Muscle of leg (tissue), 11 donors: ENCODE results near the gene ECI2. TPM values are rescaled to one million over a fixed set of nuclear protein-coding genes. Genes with fewer than 3 reads are reported as not detected.
A peak's percentile ranks its signal among the peaks of the same experiment; 100 is the strongest.

Source experiments
- DNase-seq: peaks from one replicate; pipeline ENCODE4 v3.0.0; 2013
- H3K27ac ChIP-seq: one replicate; pipeline ENCODE4 v1.5.1; 2013; ENCODE audit warnings: mild to moderate bottlenecking, low read length, control low read depth
- H3K27me3 ChIP-seq: one replicate; pipeline ENCODE4 v1.6.1; 2013; ENCODE audit warnings: low read length; ENCODE audit not compliant: control insufficient read depth, insufficient read depth
- H3K36me3 ChIP-seq: one replicate; pipeline ENCODE4 v1.6.1; 2013; ENCODE audit warnings: low read length; ENCODE audit not compliant: control insufficient read depth, insufficient read depth
- H3K4me1 ChIP-seq: one replicate; pipeline ENCODE4 v1.6.1; 2013; ENCODE audit warnings: low read length; ENCODE audit not compliant: control insufficient read depth, insufficient read depth
- H3K4me3 ChIP-seq: one replicate; pipeline ENCODE4 v1.5.1; 2013; ENCODE audit warnings: low read length, control low read depth
- H3K9me3 ChIP-seq: replicated peaks from 2 replicates; pipeline ENCODE4 v1.6.1; 2013; ENCODE audit warnings: low read depth, low read length; ENCODE audit not compliant: control insufficient read depth
- WGBS: methylation state at CpG from one replicate; pipeline ENCODE4 v1.1.5; 2013; ENCODE audit warnings: missing lambda C conversion rate; ENCODE audit not compliant: insufficient coverage; 5-methylcytosine and 5-hydroxymethylcytosine counted together
- polyA plus RNA-seq, 8 donors: library from polyadenylated mRNA; unstranded; fragments of 120-200 nt; gene quantifications; one replicate each; pipeline versions ENCODE4 v1.2.1 to v1.2.3, GENCODE V29; 2013; ENCODE audit warnings: inconsistent platforms in 1 of 8, low replicate concordance in 1 of 8; ENCODE audit not compliant: insufficient read length in 8 of 8, insufficient read depth in 1 of 8
- total RNA-seq: library from RNA; stranded (reverse); fragments of 120-200 nt; gene quantifications from one replicate; pipeline ENCODE4 v1.2.4, GENCODE V29; 2013

The ECI2 gene
- total and polyA plus RNA-seq, 9 donors, result 44.6 to 61.5 (median 52.5) TPM

DNA sequence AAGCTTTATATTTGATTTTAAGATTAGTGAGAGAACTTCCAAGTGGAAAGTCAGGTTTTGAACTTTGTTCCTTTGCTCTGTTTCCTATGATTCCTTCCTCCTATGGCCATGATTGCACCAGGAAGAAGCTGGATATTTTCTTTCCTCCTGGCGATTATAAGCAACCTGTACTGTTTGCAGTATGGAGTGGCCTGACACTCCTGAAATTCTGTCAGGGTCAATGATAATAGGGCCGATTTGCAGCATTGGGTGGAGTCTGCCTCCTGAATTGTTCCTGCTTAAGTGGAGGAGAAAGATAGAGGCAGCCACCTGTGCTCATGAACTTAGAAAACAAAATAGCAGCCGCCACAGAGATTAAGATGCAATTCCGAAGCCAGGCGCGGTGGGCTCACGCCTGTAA is 46.7 kb downstream of the ECI2 start:
- H3K27ac ChIP-seq, result no peak overlapping the region
- H3K27me3 ChIP-seq, result no peaks in the 10 kb centered on the region
- H3K4me1 ChIP-seq, result no peaks in the 10 kb centered on the region
- H3K36me3 ChIP-seq, result no peaks in the 10 kb centered on the region
- H3K4me3 ChIP-seq, result no peak overlapping the region
- WGBS, result 87% methylated on average over 7 of the region's 7 CpGs
- no peaks in the 10 kb centered on the region for H3K9me3 ChIP-seq
- no peak for DNase-seq

- H3K9me3 ChIP-seq, result no peaks in the 10 kb centered on the region
- H3K4me3 ChIP-seq, result no peak overlapping the region
- no peaks in the 10 kb centered on the region for H3K27me3 ChIP-seq
- H3K36me3 ChIP-seq, result no peaks in the 10 kb centered on the region
- H3K27ac ChIP-seq, result no peak overlapping the region
- no peaks in the 10 kb centered on the region for H3K4me1 ChIP-seq
- WGBS, result no CpG with 5 or more reads among the region's 1 CpG
- no peak for DNase-seq
Observed at GRCh38 chr6:4085332-4085700, 50.1 kb downstream of the ECI2 start.

- WGBS, result 17% methylated on average over 1 of the region's 9 CpGs
- DNase-seq, result no peak
- Histone ChIP-seq H3K4me1 (no peaks in the 10 kb centered on the region), H3K27me3 (no peaks in the 10 kb centered on the region), H3K9me3 (no peaks in the 10 kb centered on the region), H3K27ac (no peak overlapping the region), H3K4me3 (no peak overlapping the region), H3K36me3 (no peaks in the 10 kb centered on the region)
Observed at GRCh38 chr6:4084444-4085331, 50.7 kb downstream of the ECI2 start.

GRCh38 chr6:4078691-4079471 is 56.5 kb downstream of the ECI2 start, which contains the start of gene FAM217A:
TSS of gene FAM217A (minus strand) at chr6:4079137. CDS start at chr6:4077414, 1,723 bp downstream.
- Histone ChIP-seq H3K9me3 (no peaks in the 10 kb centered on the region), H3K27me3 (peaks cover 5% of the 10 kb centered on the region), H3K27ac (no peak within 1 kb of the TSS), H3K4me3 (no peak within 1 kb of the TSS), H3K4me1 (no peaks in the 10 kb centered on the region), H3K36me3 (no peaks in the 10 kb centered on the region)
- no peak for DNase-seq
- 43% methylated on average over 90 of the region's 91 CpGs for WGBS

GRCh38 chr6:4074478-4075235 is 60.7 kb downstream of the ECI2 start:
- DNase-seq, result no peak
- WGBS, result 80% methylated on average over 1 of the region's 6 CpGs
- peaks cover 5% of the 10 kb centered on the region for H3K27me3 ChIP-seq
- H3K4me3 ChIP-seq, result no peak overlapping the region
- no peak overlapping the region for H3K27ac ChIP-seq
- no peaks in the 10 kb centered on the region for H3K4me1 ChIP-seq
- no peaks in the 10 kb centered on the region for H3K36me3 ChIP-seq
- no peaks in the 10 kb centered on the region for H3K9me3 ChIP-seq

DNA sequence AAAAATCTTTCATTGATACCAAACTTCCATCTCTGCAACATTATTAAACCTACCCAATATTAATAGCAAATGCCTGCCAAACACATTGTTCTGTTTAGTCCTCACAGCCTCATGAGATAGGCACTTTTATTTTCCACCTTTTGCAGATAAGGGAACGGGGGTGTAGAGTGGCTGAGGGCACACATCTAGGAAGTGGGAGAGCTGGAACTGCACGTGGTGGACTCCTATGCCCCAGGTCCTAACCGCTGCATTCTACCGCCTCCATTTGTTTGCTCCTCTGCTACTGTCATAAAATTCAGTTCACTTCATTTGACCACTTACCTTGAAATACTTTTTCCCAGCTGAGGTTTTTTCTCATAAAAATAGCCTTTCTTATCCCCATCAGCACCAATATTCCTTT is 64.0 kb downstream of the ECI2 start:
- 73% methylated on average over 3 of the region's 4 CpGs for WGBS
- Histone ChIP-seq H3K9me3 (no peaks in the 10 kb centered on the region), H3K4me1 (no peaks in the 10 kb centered on the region), H3K4me3 (no peak overlapping the region), H3K27me3 (no peaks in the 10 kb centered on the region), H3K36me3 (no peaks in the 10 kb centered on the region), H3K27ac (no peak overlapping the region)
- no peak for DNase-seq

- no peak overlapping the region for H3K27ac ChIP-seq
- no peaks in the 10 kb centered on the region for H3K9me3 ChIP-seq
- H3K36me3 ChIP-seq, result no peaks in the 10 kb centered on the region
- H3K27me3 ChIP-seq, result no peaks in the 10 kb centered on the region
- no peak overlapping the region for H3K4me3 ChIP-seq
- H3K4me1 ChIP-seq, result no peaks in the 10 kb centered on the region
- 83% methylated on average over 5 of the region's 6 CpGs for WGBS
- no peak for DNase-seq
Observed at GRCh38 chr6:4069199-4069598, 66.2 kb downstream of the ECI2 start.

DNA sequence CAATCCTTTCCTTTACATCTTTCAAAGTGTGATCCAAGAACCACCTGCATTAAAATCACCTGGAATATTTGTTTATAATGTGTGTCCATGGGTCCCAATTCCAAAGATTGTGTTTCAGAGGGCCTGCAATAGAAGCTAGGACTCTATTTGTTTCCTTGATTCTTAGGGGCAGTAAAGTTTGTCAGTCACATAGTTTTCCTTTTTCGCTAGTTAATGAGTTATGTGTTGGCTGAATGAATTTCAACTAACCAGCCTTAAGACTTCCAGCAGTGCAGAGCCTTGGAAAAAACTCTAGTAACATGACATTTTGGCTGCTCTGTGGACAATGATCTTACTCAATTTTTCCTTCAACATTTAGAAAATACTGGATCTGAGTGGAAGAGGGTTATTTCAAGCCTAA is 67.7 kb downstream of the ECI2 start:
- H3K36me3 ChIP-seq, result peaks cover under 1% of the 10 kb centered on the region
- no peaks in the 10 kb centered on the region for H3K27me3 ChIP-seq
- H3K4me3 ChIP-seq, result no peak overlapping the region
- no peaks in the 10 kb centered on the region for H3K9me3 ChIP-seq
- H3K27ac ChIP-seq, result no peak overlapping the region
- no peaks in the 10 kb centered on the region for H3K4me1 ChIP-seq
- no CpG with 5 or more reads among the region's 1 CpG for WGBS
- peak; percentile 9 for DNase-seq

DNA sequence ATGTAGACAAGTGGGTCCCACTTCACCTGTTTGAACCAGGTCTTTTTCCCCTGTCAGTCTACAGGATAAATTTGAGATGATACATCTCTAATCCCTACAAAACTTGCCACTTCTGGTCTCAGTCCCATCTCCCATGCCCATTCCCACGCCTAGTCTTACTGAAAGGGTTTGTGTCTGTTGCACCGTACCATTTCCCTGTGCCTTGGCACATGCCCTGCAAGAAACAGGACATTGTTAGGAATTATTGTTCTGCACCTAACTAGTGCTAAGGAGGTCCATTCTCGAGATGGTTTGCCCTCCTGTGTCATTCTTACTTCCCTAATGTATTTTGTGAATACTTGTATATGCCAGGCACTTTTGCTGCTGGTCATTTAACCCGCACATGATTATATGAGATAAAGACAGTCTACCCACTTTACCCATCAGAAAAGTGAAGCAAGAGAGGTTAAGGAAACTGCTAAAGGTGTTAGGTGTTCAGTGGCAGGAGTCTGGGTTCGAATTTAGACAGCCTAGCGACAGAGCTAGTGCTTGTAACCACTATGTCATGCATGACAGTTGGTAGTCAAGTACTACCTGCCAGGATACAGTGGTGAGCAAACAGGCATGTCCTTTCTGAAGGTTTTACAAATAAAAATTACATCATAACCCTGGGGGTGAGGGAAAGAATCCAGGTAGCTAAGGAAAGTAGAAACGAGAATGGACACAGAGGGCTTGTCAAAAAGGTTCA is 69.2 kb downstream of the ECI2 start:
- Histone ChIP-seq H3K4me1 (no peaks in the 10 kb centered on the region), H3K27me3 (no peaks in the 10 kb centered on the region), H3K27ac (no peak overlapping the region), H3K36me3 (peaks cover 6% of the 10 kb centered on the region), H3K9me3 (no peaks in the 10 kb centered on the region), H3K4me3 (no peak overlapping the region)
- no CpG with 5 or more reads among the region's 7 CpGs for WGBS
- no peak for DNase-seq
